Measurements from ENCODE around the gene OLFML2A. TPM values are rescaled to one million over a fixed set of nuclear protein-coding genes. Genes with fewer than 3 reads are reported as not detected.

The OLFML2A gene
- total and polyA plus RNA-seq, 2 experiments from 2014 or later, result 2.2 to 3.4 TPM

DNA sequence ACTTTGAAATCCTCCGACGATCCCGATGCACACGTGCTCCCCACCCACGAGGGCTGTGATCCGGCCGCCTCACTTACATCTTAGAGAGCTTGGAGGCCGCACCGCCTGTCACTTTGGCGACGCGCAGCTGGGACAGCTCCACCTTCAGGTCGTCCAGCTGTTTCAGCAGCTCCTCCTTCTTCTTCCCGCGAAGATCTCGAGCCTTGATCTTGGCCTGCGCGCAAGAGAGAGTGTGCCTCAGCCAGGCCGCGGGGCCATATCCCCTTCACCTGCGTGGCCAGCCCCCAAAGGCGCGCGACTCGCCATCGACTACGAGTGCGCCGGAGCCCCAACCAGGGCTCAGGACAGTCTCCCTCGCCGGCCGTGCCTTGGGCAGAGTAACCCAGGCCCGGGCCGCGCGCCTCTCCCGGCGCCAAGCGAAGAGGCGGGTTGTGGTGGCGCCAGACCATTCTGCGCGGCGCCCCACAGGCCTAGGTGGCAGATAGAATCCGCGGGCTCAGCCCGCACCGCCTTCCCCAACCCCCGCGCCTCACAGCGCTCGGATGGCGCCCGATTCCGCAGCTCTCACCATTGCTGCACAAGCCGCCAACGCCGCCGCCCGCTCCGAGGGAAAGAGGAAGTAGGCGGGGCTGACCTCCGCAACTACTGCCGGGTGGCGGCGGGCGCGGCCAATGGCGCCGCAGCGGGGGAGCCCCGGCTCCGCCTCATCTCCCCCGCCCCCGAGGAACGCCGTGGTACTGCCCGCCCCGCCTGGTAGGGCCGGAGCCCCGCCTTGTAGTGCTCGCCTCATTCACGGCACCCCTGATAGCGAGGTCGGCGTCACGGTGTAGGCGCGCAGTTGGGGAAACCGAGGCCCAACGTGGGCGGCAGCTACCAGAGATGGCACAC, 84.7 kb downstream of the OLFML2A start, which contains the start of the genes ARPC5L and RPL35:
Gene ARPC5L (plus strand): TSS at position 789 of the 888 bp plus-strand sequence. CDS start 7,161 bp downstream, outside the sequence.
Gene RPL35 (minus strand): TSS at position 616 of the 888 bp plus-strand sequence. CDS start 45 bp downstream, at position 571.
- Histone ChIP-seq H3K27me3 (no peaks in the 10 kb centered on the region), H4K20me1 (ENCODE audit: insufficient read depth, poor library complexity, severe bottlenecking) (peaks cover 48% of the 10 kb centered on the region), H3K36me3 (replicated peaks; ENCODE audit: insufficient read depth, low read depth) (no peaks in the 10 kb centered on the region), H3K9me3 (ENCODE audit: low read depth) (no peaks in the 10 kb centered on the region), H2AFZ (peak within 1 kb of the TSS; percentile 59), H3K4me3 (peak within 1 kb of the TSS; percentile 90), H3K4me1 (ENCODE audit: insufficient read depth) (peaks cover 13% of the 10 kb centered on the region), H3K27ac (peak within 1 kb of the TSS; percentile 96), H3K79me2 (peaks cover 29% of the 10 kb centered on the region), H3K4me2 (peak within 1 kb of the TSS; percentile 99), H3K9me2 (replicated peaks; ENCODE audit: insufficient read depth) (no peaks in the 10 kb centered on the region)
- no peak for TF ChIP-seq EZH2phosphoT487 (IDR thresholded peaks at IDR 0.05; ENCODE audit: low read depth, severe bottlenecking, unreplicated experiment)
- TF ChIP-seq CTCF (IDR thresholded peaks at IDR 0.05; ENCODE audit: poor library complexity), result peak; percentile 40
- no peak for TF ChIP-seq EZH2 (IDR thresholded peaks at IDR 0.05; ENCODE audit: borderline replicate concordance)
- peak; percentile 98 for DNase-seq (ENCODE audit: low spot score)
- 2% methylated on average over 63 of the region's 92 CpGs for WGBS (ENCODE audit: low lambda C conversion rate, missing lambda C conversion rate)

GRCh38 chr9:124863371-124863871, 86.5 kb downstream of the OLFML2A start:
- Histone ChIP-seq H3K9me3 (ENCODE audit: low read depth) (no peaks in the 10 kb centered on the region), H4K20me1 (ENCODE audit: insufficient read depth, poor library complexity, severe bottlenecking) (peaks cover 33% of the 10 kb centered on the region), H3K79me2 (peaks cover 44% of the 10 kb centered on the region), H3K9me2 (replicated peaks; ENCODE audit: insufficient read depth) (no peaks in the 10 kb centered on the region), H3K4me1 (ENCODE audit: insufficient read depth) (peaks cover 23% of the 10 kb centered on the region), H3K27me3 (no peaks in the 10 kb centered on the region), H2AFZ (no peak overlapping the region), H3K36me3 (replicated peaks; ENCODE audit: insufficient read depth, low read depth) (no peaks in the 10 kb centered on the region), H3K4me3 (no peak overlapping the region), H3K4me2 (no peak overlapping the region), H3K27ac (no peak overlapping the region)
- 88% methylated on average over 7 of the region's 7 CpGs for WGBS (ENCODE audit: low lambda C conversion rate, missing lambda C conversion rate)
- no peak for DNase-seq (ENCODE audit: low spot score)
- no peak for TF ChIP-seq CTCF (IDR thresholded peaks at IDR 0.05; ENCODE audit: poor library complexity)
- no peak for TF ChIP-seq EZH2 (IDR thresholded peaks at IDR 0.05; ENCODE audit: borderline replicate concordance)
- TF ChIP-seq EZH2phosphoT487 (IDR thresholded peaks at IDR 0.05; ENCODE audit: low read depth, severe bottlenecking, unreplicated experiment), result no peak

Other genes starting within 250 kb of the OLFML2A start
- 4.0 and 4.5 TPM in 2 replicates for gene NR6A1, start 5.8 kb upstream of the OLFML2A start, total RNA-seq
- 1.2 and 3.0 TPM in 2 replicates for gene NR6A1, start 5.8 kb upstream of the OLFML2A start, polyA plus RNA-seq
- not detected in 2 replicates for gene WDR38, start 76.3 kb downstream of the OLFML2A start, total RNA-seq
- gene WDR38, start 76.3 kb downstream of the OLFML2A start, polyA plus RNA-seq, result not detected in 2 replicates
- 1,257 and 1,574 TPM in 2 replicates for gene RPL35, start 84.8 kb downstream of the OLFML2A start, total RNA-seq
- 927 and 1,057 TPM in 2 replicates for gene RPL35, start 84.8 kb downstream of the OLFML2A start, polyA plus RNA-seq
- gene ARPC5L, start 85.0 kb downstream of the OLFML2A start, total RNA-seq, result 40.3 and 44.0 TPM in 2 replicates
- gene ARPC5L, start 85.0 kb downstream of the OLFML2A start, polyA plus RNA-seq, result 84.4 and 95.5 TPM in 2 replicates
- 12.9 and 15.2 TPM in 2 replicates for gene GOLGA1, start 163.9 kb downstream of the OLFML2A start, total RNA-seq
- gene GOLGA1, start 163.9 kb downstream of the OLFML2A start, polyA plus RNA-seq, result 10.1 and 13.8 TPM in 2 replicates

All from hepatocyte (in vitro differentiated cells).